Colonic mucosa (tissue), 4 donors: Measurements from ENCODE around the gene TMEM190. TPM values are rescaled to one million over a fixed set of nuclear protein-coding genes. Genes with fewer than 3 reads are reported as not detected.

ENCODE experiments used
- DNase-seq: peaks from one replicate; pipeline ENCODE4 v3.0.0-alpha.2; 2020
- H3K27ac ChIP-seq: fragments of 200-600 bp; one replicate; pipeline ENCODE4 v1.8.0; 2021
- H3K27me3 ChIP-seq: fragments of 200-600 bp; one replicate; pipeline ENCODE4 v1.8.0; 2021
- H3K36me3 ChIP-seq: fragments of 200-600 bp; one replicate; pipeline ENCODE4 v1.8.0; 2021
- H3K4me1 ChIP-seq: fragments of 200-600 bp; one replicate; pipeline ENCODE4 v1.8.0; 2021; ENCODE audit warnings: mild to moderate bottlenecking
- H3K4me3 ChIP-seq: fragments of 200-600 bp; one replicate; pipeline ENCODE4 v1.8.0; 2021
- H3K9ac ChIP-seq, 2 donors: one replicate each; pipeline ENCODE4 v1.7.0; 2013; ENCODE audit warnings: control low read depth in 2 of 2, low read depth in 2 of 2, low read length in 2 of 2
- H3K9me3 ChIP-seq: fragments of 200-600 bp; one replicate; pipeline ENCODE4 v1.8.0; 2021
- intact Hi-C: fragments of 100-400 bp; cut with DNase I; formaldehyde crosslinking; loops from one replicate; pipeline ENCODE4 v1.14.1; 2022
- total RNA-seq, 2 donors: library from RNA; stranded (reverse); fragmentation: NEBNext Ultra II Directional in 1 of 2; extraction: Animal tissue kit (Norgen Biotek cat#: 25700) in 1 of 2; gene quantifications; one replicate each; pipeline ENCODE4 v1.2.1, GENCODE V29; 2021
- TF ChIP-seq, protein P1 (sequence below): fragments of 200-600 bp; IDR thresholded peaks from one replicate; pipeline ENCODE4 v1.8.0; 2022; ENCODE audit warnings: antibody characterized with exemption, mild to moderate bottlenecking
- donor health status: healthy.
- donor health status: DM: no; HTN: no; CAD: no.
- donor health status: DM: no; HTN: no; CAD: no.

The TMEM190 gene
- total RNA-seq, 2 donors from 2014 or later: not detected

DNA sequence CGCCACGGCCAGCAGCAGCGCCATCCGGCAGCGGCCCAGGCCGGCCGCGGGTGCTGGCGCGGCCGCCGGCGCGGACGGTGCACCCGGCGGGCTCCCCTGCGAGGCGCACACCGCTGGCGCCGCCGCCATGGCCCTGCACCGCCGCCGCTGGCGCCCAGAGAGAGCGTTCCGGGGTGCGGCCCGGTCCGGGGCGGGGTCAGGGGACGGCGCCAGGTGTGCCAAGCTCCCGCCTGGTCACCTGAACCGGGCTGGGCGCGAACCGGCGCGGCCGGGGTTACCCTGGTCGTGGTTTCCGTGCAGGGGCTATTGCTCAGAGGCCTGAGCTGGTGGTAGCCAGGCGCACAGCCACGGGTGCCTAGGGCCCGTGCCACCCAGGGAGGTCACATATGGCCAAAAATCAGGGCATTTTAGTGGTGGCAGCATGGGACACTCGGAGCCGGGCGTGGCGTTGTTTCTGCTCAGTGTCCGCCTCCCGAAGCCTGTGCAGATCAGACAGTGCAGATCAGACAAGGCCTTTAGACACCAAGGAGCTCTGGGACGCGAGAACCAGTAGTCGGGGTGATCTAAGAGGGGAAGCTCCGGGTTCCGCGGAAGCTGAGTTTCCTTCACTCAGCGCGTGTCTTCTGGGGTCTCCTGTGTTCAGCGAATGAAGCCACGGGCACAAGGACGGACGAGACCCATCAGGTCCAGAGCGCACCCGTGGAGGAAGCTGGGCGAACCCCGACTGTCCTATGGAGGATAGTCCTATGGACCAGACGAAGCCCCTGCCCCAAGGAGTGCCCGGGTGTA is 7.7 kb downstream of the TMEM190 start, which contains the start of gene TMEM238:
TSS of gene TMEM238 (minus strand) at position 162 of the 789 bp plus-strand sequence. CDS start at position 129, 33 bp downstream.
- H3K9ac ChIP-seq: peak within 1 kb of the TSS; percentile 94 to 95
- intact Hi-C loops: no loop called here
- H3K4me1 ChIP-seq: peaks cover 23% of the 10 kb centered on the region
- no peaks in the 10 kb centered on the region for H3K27me3 ChIP-seq
- peak within 1 kb of the TSS; percentile 94 for H3K27ac ChIP-seq
- peak within 1 kb of the TSS; percentile 73 for H3K4me3 ChIP-seq
- TF ChIP-seq, protein P1, sequence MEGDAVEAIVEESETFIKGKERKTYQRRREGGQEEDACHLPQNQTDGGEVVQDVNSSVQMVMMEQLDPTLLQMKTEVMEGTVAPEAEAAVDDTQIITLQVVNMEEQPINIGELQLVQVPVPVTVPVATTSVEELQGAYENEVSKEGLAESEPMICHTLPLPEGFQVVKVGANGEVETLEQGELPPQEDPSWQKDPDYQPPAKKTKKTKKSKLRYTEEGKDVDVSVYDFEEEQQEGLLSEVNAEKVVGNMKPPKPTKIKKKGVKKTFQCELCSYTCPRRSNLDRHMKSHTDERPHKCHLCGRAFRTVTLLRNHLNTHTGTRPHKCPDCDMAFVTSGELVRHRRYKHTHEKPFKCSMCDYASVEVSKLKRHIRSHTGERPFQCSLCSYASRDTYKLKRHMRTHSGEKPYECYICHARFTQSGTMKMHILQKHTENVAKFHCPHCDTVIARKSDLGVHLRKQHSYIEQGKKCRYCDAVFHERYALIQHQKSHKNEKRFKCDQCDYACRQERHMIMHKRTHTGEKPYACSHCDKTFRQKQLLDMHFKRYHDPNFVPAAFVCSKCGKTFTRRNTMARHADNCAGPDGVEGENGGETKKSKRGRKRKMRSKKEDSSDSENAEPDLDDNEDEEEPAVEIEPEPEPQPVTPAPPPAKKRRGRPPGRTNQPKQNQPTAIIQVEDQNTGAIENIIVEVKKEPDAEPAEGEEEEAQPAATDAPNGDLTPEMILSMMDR: no peak
- peaks cover 20% of the 10 kb centered on the region for H3K36me3 ChIP-seq
- H3K9me3 ChIP-seq: no peaks in the 10 kb centered on the region
- DNase-seq: peak; percentile 83

DNA sequence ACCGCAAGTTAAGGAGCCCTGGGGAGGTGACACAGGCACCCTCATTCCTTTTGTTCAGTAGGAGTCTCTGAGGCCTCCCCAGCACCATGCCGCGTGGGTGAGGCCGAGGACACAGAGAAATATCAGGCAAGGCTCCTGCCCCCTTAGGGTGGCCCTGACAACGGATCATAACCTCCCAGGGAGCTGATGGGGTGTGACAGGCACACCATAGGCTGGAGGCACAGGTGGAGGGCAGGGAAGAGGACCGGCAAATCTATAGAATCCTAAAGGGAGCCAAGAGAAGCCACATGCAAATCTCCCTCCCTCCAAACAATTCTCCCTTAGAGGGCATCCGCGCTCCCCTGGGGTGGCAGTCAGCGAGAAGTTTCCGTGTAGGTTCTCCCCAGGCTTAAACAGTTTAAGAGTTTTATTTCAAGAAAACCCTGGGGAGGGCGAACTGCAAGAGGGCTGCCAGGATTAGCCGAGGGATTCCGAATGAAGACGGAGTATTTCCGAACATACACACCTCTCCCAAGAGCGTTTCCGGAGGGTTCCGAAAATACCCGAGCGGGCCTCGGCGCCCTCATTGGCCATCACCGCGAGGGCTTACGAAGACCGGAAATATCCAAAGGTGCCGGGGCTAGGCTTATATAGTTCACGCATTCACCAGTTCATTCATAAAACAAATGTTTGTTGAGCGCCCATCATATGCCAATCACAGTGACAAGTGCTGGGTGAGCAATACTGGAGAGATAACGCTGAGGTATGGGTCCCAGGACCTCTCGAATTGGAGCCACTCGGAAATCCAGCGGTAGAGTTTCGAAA is 8.5 kb downstream of the TMEM190 start:
- H3K36me3 ChIP-seq: peaks cover 24% of the 10 kb centered on the region
- H3K27me3 ChIP-seq: no peaks in the 10 kb centered on the region
- intact Hi-C loops: no loop called here
- DNase-seq: peak; percentile 99
- H3K27ac ChIP-seq: peak overlapping the region; percentile 94
- H3K4me3 ChIP-seq: peak overlapping the region; percentile 73
- peak overlapping the region; percentile 94 to 95 for H3K9ac ChIP-seq
- no peaks in the 10 kb centered on the region for H3K9me3 ChIP-seq
- H3K4me1 ChIP-seq: peaks cover 23% of the 10 kb centered on the region
- TF ChIP-seq, protein P1: no peak

DNA sequence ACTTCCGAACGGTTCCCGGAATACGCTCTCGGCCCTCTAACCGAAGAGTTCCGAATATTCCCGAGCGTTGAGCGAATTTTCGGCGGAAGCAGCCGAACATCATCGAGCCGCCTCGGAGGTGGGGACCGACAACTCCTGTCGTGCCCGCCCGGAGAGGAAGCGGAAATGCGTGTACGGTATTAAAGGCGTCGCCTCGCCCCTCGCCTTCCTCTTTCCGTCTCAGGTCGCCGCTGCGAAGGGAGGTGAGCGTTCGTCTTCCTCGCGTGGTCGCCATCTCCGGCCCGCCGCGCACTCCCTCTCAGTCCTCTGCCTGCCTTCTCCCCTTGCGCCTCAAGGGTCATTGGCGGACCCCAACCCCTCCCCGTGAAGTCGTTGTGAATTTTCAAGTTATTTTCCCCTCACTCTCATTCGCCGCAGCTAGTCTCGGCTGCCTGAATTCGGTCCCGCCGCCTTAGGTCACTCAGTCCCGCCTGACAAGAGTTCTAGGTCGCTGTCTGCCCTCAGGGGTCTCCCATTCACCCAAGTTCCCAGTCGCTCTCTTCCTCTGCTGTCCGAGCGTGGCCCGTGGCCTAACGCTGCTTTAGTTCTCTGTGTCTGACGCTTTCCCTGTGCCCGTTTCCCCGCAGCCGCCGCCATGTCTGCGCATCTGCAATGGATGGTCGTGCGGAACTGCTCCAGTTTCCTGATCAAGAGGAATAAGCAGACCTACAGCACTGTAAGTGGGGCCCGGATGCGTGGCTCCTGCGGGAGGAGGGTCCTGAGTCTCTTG is 9.3 kb downstream of the TMEM190 start, which contains the start of gene RPL28:
TSS of gene RPL28 (plus strand) at position 209 of the 769 bp plus-strand sequence. CDS start at position 635, 426 bp downstream.
- Histone ChIP-seq H3K27ac (peak within 1 kb of the TSS; percentile 94), H3K4me1 (peaks cover 23% of the 10 kb centered on the region), H3K4me3 (peak within 1 kb of the TSS; percentile 73), H3K9me3 (no peaks in the 10 kb centered on the region), H3K27me3 (no peaks in the 10 kb centered on the region), H3K9ac (peak within 1 kb of the TSS; percentile 94 to 95), H3K36me3 (peaks cover 24% of the 10 kb centered on the region)
- peak; percentile 99 for DNase-seq
- TF ChIP-seq, protein P1: no peak
- intact Hi-C loops: no loop called here

DNA sequence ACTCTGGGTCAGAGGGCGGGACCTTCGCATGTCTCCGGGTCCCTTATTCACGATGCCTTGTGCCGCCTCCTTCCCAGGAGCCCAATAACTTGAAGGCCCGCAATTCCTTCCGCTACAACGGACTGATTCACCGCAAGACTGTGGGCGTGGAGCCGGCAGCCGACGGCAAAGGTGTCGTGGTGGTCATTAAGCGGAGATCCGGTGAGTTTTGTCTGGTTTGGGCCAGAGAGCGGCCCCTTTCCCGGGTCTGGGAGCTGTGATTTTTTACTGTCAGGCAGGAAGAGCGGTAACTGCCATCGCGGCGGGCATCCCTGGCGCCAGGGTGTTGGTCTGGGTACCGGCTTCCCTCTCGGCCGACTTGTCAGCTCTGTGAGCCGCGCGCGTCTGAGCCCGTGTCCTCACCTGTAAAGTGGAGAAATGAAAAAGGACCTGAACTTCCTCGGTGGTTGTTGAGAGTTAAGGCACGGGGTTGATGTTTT is 9.9 kb downstream of the TMEM190 start:
- Histone ChIP-seq H3K27me3 (no peaks in the 10 kb centered on the region), H3K9ac (peak overlapping the region; percentile 84 to 95), H3K4me1 (peaks cover 23% of the 10 kb centered on the region), H3K27ac (peak overlapping the region; percentile 94), H3K36me3 (peaks cover 24% of the 10 kb centered on the region), H3K4me3 (peak overlapping the region; percentile 73), H3K9me3 (no peaks in the 10 kb centered on the region)
- no peak for DNase-seq
- intact Hi-C loops: no loop called here
- TF ChIP-seq, protein P1: no peak
